NCI-H510A treated with DMSO at 0.1 percent for 48 hours (cell line): ENCODE results near the gene FAM117A.
"Not testable (repeated sequence)": the region's sequence is repeated elsewhere in the genome, so short reads cannot be mapped to it uniquely, and the experiment has no call there.

Experiments
- DNase-seq: peaks from one replicate; lab custom pipeline; 2025; lab: John Stamatoyannopoulos, UW

FAM117A gene

GRCh38 chr17:49677933-49678847, 85.7 kb downstream of the FAM117A start, which contains the start of gene SPOP:
TSS of gene SPOP (minus strand) at chr17:49678097. CDS start at chr17:49622810, 55,287 bp downstream.
- DNase-seq: peak; percentile 98

DNA sequence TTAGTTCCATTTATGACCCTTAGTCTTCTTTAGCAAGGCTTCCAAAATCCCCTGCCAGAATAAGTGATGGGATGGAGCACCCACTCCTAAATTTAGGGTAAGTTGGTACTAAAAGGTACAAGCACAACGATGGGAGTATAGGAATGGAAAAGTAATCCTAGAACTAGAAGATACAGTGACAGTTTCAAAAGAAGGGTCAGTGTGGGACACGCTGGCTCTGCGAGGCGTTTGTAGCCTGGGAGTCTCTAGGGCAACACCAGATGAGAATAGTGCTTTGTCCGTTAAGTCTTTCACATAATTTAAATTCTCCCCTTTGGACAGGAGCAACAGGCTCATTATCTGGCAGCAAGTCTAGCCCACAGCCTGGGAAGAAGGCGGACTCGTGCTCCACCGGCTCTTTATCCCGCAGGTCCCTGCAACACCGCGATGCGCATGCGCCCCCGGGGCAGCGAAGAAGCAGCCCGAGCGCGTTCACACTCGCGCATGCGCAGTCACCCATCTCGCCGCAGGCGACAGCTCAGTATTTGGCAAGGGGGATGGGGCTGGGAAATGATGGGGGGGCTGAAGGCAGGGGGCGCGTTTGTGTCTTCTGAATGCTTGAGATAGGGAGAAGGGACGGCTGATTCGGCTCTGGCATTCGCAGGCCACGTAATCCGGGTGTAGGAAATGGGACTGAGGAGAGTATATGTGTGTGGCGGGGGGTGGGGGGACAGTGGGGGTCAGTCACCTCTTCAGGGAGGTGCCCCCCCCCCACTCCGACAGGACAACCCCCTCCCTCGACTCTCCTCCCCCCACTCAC, 86.6 kb downstream of the FAM117A start:
- DNase-seq: peak; percentile 93

DNA sequence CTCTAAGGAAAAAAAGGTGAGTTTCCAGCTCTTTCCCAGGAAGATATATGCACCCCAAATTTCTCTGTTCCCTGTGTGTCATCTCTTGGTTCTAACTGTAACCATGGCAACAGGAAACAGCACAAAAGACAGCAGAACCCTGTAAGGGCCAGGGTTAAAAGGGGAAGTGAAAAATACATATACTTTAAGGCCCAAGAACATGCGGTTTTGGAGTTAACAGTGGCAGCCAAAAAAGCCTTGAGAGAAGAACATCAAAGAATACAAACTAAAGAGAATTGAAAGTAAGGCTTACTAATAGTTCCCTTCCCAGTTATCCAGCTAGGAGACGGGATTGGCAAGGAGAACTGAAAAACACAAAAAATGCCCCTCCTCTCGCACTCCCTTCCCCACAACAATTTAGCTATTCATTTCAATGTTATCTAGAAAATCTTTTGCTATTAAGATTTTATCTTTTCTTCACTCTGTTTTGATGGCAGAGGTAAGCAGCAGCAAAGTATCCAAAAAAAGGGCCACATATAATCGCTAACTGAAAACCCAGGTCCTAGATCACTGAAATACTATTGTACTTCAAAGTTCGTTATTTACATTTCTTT, 87.6 kb downstream of the FAM117A start:
- no peak for DNase-seq

GRCh38 chr17:49674507-49674906, 89.4 kb downstream of the FAM117A start:
- DNase-seq: no peak

DNA sequence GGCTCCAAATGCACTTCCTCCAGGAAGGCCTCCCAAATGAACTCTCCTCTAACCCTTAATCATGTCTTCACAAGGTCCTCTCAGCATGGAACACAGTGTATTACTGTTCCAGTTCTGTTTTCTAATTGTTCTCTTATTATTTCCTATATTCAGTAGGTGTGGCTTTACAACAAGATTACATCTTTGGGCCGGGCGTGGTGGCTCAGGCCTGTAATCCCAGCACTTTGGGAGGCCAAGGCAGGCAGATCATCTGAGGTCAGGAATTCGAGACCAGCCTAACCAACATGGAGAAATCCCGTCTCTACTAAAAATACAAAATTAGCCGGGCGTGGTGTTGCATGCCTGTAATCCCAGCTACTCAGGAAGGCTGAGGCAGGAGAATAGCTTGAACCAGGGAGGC, 90.3 kb downstream of the FAM117A start:
- not testable (repeated sequence) for DNase-seq

GRCh38 chr17:49670641-49671040, 93.3 kb downstream of the FAM117A start:
- no peak for DNase-seq

DNA sequence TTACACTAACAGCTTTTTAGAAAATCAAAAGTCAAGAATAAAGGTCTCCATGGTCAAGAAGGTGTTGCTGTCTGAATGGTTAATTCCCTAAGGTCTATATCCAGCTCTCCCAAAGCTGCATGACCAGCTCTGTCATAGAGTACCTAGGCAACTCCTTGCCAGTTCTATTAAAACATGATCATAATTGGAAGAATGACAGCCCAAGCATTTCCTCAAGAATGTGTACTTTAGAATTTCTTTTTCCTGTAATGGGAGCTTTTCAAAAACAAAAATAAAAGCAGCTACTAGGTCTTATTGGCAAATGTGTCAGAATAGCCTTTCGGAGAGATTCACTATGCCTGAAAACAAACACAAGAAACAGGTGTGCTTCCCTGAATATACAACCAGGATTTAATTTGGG, 93.9 kb downstream of the FAM117A start:
- DNase-seq: no peak

DNA sequence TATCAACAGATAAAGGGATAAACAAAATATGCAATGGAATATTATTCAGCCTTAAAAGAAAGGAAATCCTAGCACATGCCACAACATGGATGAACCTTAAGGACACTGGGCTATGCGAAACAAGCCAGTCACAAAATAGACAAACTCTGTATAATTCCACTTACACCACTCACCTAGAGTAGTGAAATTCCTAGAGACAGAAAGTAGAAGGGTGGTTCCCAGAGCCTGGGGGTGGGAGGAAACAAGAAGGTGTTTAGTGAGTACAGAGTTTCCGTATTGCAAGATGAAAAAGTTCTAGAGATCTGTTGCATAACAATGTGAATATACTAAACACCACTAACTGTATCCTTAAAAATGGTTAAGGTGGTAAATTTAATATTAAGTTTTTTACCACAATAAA, 96.1 kb downstream of the FAM117A start:
- DNase-seq: no peak

GRCh38 chr17:49664706-49665211, 99.2 kb downstream of the FAM117A start:
- DNase-seq: no peak
